Measurements from ENCODE around the gene SOD1.

The SOD1 gene

GRCh38 chr21:31659536-31660258 lies at the start of gene SOD1:
TSS of gene SOD1 (plus strand) at chr21:31659693. CDS start at chr21:31659770, 77 bp downstream.
- peak within 1 kb of the TSS; percentile 60; the same call in 1 of the 2 replicates for H3K4me3 ChIP-seq (ENCODE audit: low read length)
- H3K9me3 ChIP-seq (ENCODE audit: control insufficient read depth, insufficient read depth, low read length), result no peaks in the 10 kb centered on the region
- no peaks in the 10 kb centered on the region; the same call in 1 of the 2 replicates for H3K4me1 ChIP-seq (ENCODE audit: control insufficient read depth, insufficient read depth, low read length)
- no CpG with 5 or more reads among the region's 87 CpGs for WGBS (ENCODE audit: insufficient coverage, insufficient read length)
- no peaks in the 10 kb centered on the region for H3K27me3 ChIP-seq (ENCODE audit: control insufficient read depth, insufficient read depth, low read length)
- no peak within 1 kb of the TSS for H3K27ac ChIP-seq (ENCODE audit: low read length)
- 0 out of 2 replicates have a peak, but pooled peaks cover 4% of the 10 kb centered on the region for H3K36me3 ChIP-seq (ENCODE audit: control insufficient read depth, insufficient read depth, low read length)
- peak; percentile 87 for DNase-seq (ENCODE audit: low read depth, low spot score)

GRCh38 chr21:31611445-31611844 lies 48.0 kb upstream of the SOD1 start:
- Histone ChIP-seq H3K4me3 (ENCODE audit: low read length) (no peak overlapping the region), H3K4me1 (ENCODE audit: control insufficient read depth, insufficient read depth, low read length) (no peaks in the 10 kb centered on the region), H3K36me3 (ENCODE audit: control insufficient read depth, insufficient read depth, low read length) (no peaks in the 10 kb centered on the region), H3K27ac (ENCODE audit: low read length) (no peak overlapping the region), H3K27me3 (ENCODE audit: control insufficient read depth, insufficient read depth, low read length) (no peaks in the 10 kb centered on the region), H3K9me3 (ENCODE audit: control insufficient read depth, insufficient read depth, low read length) (no peaks in the 10 kb centered on the region)
- DNase-seq (ENCODE audit: low read depth, low spot score), result no peak
- WGBS (ENCODE audit: insufficient coverage, insufficient read length), result no CpG with 5 or more reads among the region's 7 CpGs

- no CpG with 5 or more reads among the region's 22 CpGs for WGBS (ENCODE audit: insufficient coverage, insufficient read length)
- H3K4me3 ChIP-seq (ENCODE audit: low read length), result no peak overlapping the region
- no peak for DNase-seq (ENCODE audit: low read depth, low spot score)
Observed at GRCh38 chr21:31612894-31613785, 46.4 kb upstream of the SOD1 start.

GRCh38 chr21:31614705-31615104 lies 44.8 kb upstream of the SOD1 start:
- H3K27ac ChIP-seq (ENCODE audit: low read length), result no peak overlapping the region
- no peaks in the 10 kb centered on the region for H3K27me3 ChIP-seq (ENCODE audit: control insufficient read depth, insufficient read depth, low read length)
- no CpG with 5 or more reads among the region's 1 CpG for WGBS (ENCODE audit: insufficient coverage, insufficient read length)
- no peaks in the 10 kb centered on the region for H3K9me3 ChIP-seq (ENCODE audit: control insufficient read depth, insufficient read depth, low read length)
- DNase-seq (ENCODE audit: low read depth, low spot score), result no peak
- H3K36me3 ChIP-seq (ENCODE audit: control insufficient read depth, insufficient read depth, low read length), result no peaks in the 10 kb centered on the region
- H3K4me3 ChIP-seq (ENCODE audit: low read length), result no peak overlapping the region
- H3K4me1 ChIP-seq (ENCODE audit: control insufficient read depth, insufficient read depth, low read length), result no peaks in the 10 kb centered on the region

More at GRCh38 chr21:31612894-31613785, 46.4 kb upstream of the SOD1 start:
- H3K9me3 ChIP-seq (ENCODE audit: control insufficient read depth, insufficient read depth, low read length), result no peaks in the 10 kb centered on the region
- H3K36me3 ChIP-seq (ENCODE audit: control insufficient read depth, insufficient read depth, low read length), result no peaks in the 10 kb centered on the region
- H3K27me3 ChIP-seq (ENCODE audit: control insufficient read depth, insufficient read depth, low read length), result no peaks in the 10 kb centered on the region
- no peak overlapping the region for H3K27ac ChIP-seq (ENCODE audit: low read length)
- H3K4me1 ChIP-seq (ENCODE audit: control insufficient read depth, insufficient read depth, low read length), result no peaks in the 10 kb centered on the region

- Histone ChIP-seq H3K36me3 (ENCODE audit: control insufficient read depth, insufficient read depth, low read length) (no peaks in the 10 kb centered on the region), H3K27me3 (ENCODE audit: control insufficient read depth, insufficient read depth, low read length) (no peaks in the 10 kb centered on the region), H3K9me3 (ENCODE audit: control insufficient read depth, insufficient read depth, low read length) (no peaks in the 10 kb centered on the region), H3K27ac (ENCODE audit: low read length) (no peak overlapping the region), H3K4me3 (ENCODE audit: low read length) (no peak overlapping the region), H3K4me1 (ENCODE audit: control insufficient read depth, insufficient read depth, low read length) (no peaks in the 10 kb centered on the region)
- no CpG with 5 or more reads among the region's 9 CpGs for WGBS (ENCODE audit: insufficient coverage, insufficient read length)
- no peak for DNase-seq (ENCODE audit: low read depth, low spot score)
Observed at GRCh38 chr21:31616216-31616615, 43.3 kb upstream of the SOD1 start.

GRCh38 chr21:31618696-31619430 lies 40.6 kb upstream of the SOD1 start:
- H3K27ac ChIP-seq (ENCODE audit: low read length), result no peak overlapping the region
- no peaks in the 10 kb centered on the region for H3K27me3 ChIP-seq (ENCODE audit: control insufficient read depth, insufficient read depth, low read length)
- no peaks in the 10 kb centered on the region for H3K9me3 ChIP-seq (ENCODE audit: control insufficient read depth, insufficient read depth, low read length)
- H3K4me3 ChIP-seq (ENCODE audit: low read length), result no peak overlapping the region
- no peak for DNase-seq (ENCODE audit: low read depth, low spot score)
- no peaks in the 10 kb centered on the region for H3K36me3 ChIP-seq (ENCODE audit: control insufficient read depth, insufficient read depth, low read length)
- no CpG with 5 or more reads among the region's 2 CpGs for WGBS (ENCODE audit: insufficient coverage, insufficient read length)
- H3K4me1 ChIP-seq (ENCODE audit: control insufficient read depth, insufficient read depth, low read length), result no peaks in the 10 kb centered on the region

- no peaks in the 10 kb centered on the region for H3K9me3 ChIP-seq (ENCODE audit: control insufficient read depth, insufficient read depth, low read length)
- H3K36me3 ChIP-seq (ENCODE audit: control insufficient read depth, insufficient read depth, low read length), result no peaks in the 10 kb centered on the region
- WGBS (ENCODE audit: insufficient coverage, insufficient read length), result no CpG with 5 or more reads among the region's 3 CpGs
- no peak overlapping the region for H3K27ac ChIP-seq (ENCODE audit: low read length)
- DNase-seq (ENCODE audit: low read depth, low spot score), result no peak
- H3K4me1 ChIP-seq (ENCODE audit: control insufficient read depth, insufficient read depth, low read length), result no peaks in the 10 kb centered on the region
- no peak overlapping the region for H3K4me3 ChIP-seq (ENCODE audit: low read length)
- H3K27me3 ChIP-seq (ENCODE audit: control insufficient read depth, insufficient read depth, low read length), result no peaks in the 10 kb centered on the region
Observed at GRCh38 chr21:31622397-31622796, 37.1 kb upstream of the SOD1 start.

GRCh38 chr21:31623664-31624063 lies 35.8 kb upstream of the SOD1 start:
- Histone ChIP-seq H3K27ac (ENCODE audit: low read length) (no peak overlapping the region), H3K9me3 (ENCODE audit: control insufficient read depth, insufficient read depth, low read length) (no peaks in the 10 kb centered on the region), H3K36me3 (ENCODE audit: control insufficient read depth, insufficient read depth, low read length) (no peaks in the 10 kb centered on the region), H3K4me1 (ENCODE audit: control insufficient read depth, insufficient read depth, low read length) (no peaks in the 10 kb centered on the region), H3K27me3 (ENCODE audit: control insufficient read depth, insufficient read depth, low read length) (no peaks in the 10 kb centered on the region), H3K4me3 (ENCODE audit: low read length) (no peak overlapping the region)
- WGBS (ENCODE audit: insufficient coverage, insufficient read length), result no CpG with 5 or more reads among the region's 6 CpGs
- DNase-seq (ENCODE audit: low read depth, low spot score), result no peak

- WGBS (ENCODE audit: insufficient coverage, insufficient read length), result no CpG with 5 or more reads among the region's 3 CpGs
- H3K4me1 ChIP-seq (ENCODE audit: control insufficient read depth, insufficient read depth, low read length), result no peaks in the 10 kb centered on the region
- no peak for DNase-seq (ENCODE audit: low read depth, low spot score)
- no peaks in the 10 kb centered on the region for H3K9me3 ChIP-seq (ENCODE audit: control insufficient read depth, insufficient read depth, low read length)
- H3K4me3 ChIP-seq (ENCODE audit: low read length), result no peak overlapping the region
- H3K27me3 ChIP-seq (ENCODE audit: control insufficient read depth, insufficient read depth, low read length), result no peaks in the 10 kb centered on the region
- H3K27ac ChIP-seq (ENCODE audit: low read length), result no peak overlapping the region
- no peaks in the 10 kb centered on the region for H3K36me3 ChIP-seq (ENCODE audit: control insufficient read depth, insufficient read depth, low read length)
Observed at GRCh38 chr21:31624181-31624580, 35.3 kb upstream of the SOD1 start.

- Histone ChIP-seq H3K4me3 (ENCODE audit: low read length) (no peak overlapping the region), H3K36me3 (ENCODE audit: control insufficient read depth, insufficient read depth, low read length) (no peaks in the 10 kb centered on the region), H3K4me1 (ENCODE audit: control insufficient read depth, insufficient read depth, low read length) (no peaks in the 10 kb centered on the region), H3K9me3 (ENCODE audit: control insufficient read depth, insufficient read depth, low read length) (no peaks in the 10 kb centered on the region), H3K27ac (ENCODE audit: low read length) (no peak overlapping the region), H3K27me3 (ENCODE audit: control insufficient read depth, insufficient read depth, low read length) (no peaks in the 10 kb centered on the region)
- no CpG with 5 or more reads among the region's 11 CpGs for WGBS (ENCODE audit: insufficient coverage, insufficient read length)
- no peak for DNase-seq (ENCODE audit: low read depth, low spot score)
Observed at GRCh38 chr21:31624961-31625491, 34.5 kb upstream of the SOD1 start.

Data from iPS DF 6.9 (cell line).